Neural cell (in vitro differentiated cells): ENCODE measurements around the gene AHSG. TPM values are rescaled to one million over a fixed set of nuclear protein-coding genes. Genes with fewer than 3 reads are reported as not detected.

Experiments
- H2AFZ ChIP-seq: fragments of 200-600, 300-800 bp; sonication (generic), shearing (Covaris generic); 2 replicates; pipeline ENCODE4 v1.6.0; 2014; ENCODE audit warnings: low read depth, mild to moderate bottlenecking, antibody characterized with exemption, low read length, moderate library complexity
- H3F3A ChIP-seq: fragments of 200-600 bp; shearing (Covaris generic); 2 replicates; pipeline ENCODE4 v1.6.1; 2016; ENCODE audit warnings: mild to moderate bottlenecking, moderate library complexity, mixed read lengths, antibody characterized with exemption, low read length; ENCODE audit not compliant: insufficient read depth, poor library complexity, severe bottlenecking
- H3K27ac ChIP-seq: fragments of 200-600, 300-800 bp; sonication (generic), shearing (Covaris generic); 2 replicates; pipeline ENCODE4 v1.5.1; 2014; ENCODE audit warnings: mild to moderate bottlenecking, low read length, moderate library complexity
- H3K27me3 ChIP-seq: fragments of 300-800, 200-600 bp; sonication (generic), shearing (Covaris generic); 2 replicates; pipeline ENCODE4 v1.6.0; 2014; ENCODE audit warnings: mild to moderate bottlenecking, low read depth, low read length, moderate library complexity; ENCODE audit not compliant: insufficient read depth
- H3K36me3 ChIP-seq: fragments of 300-800, 200-600 bp; sonication (generic), shearing (Covaris generic); 2 replicates; pipeline ENCODE4 v1.5.1; 2014; ENCODE audit warnings: mild to moderate bottlenecking, antibody characterized with exemption, low read length, moderate library complexity; ENCODE audit not compliant: insufficient read depth
- H3K4me2 ChIP-seq: fragments of 300-800, 200-600 bp; sonication (generic), shearing (Covaris generic); 2 replicates; pipeline ENCODE4 v1.6.0; 2014; ENCODE audit warnings: mild to moderate bottlenecking, low read length
- H3K4me3 ChIP-seq: fragments of 300-800, 200-600 bp; sonication (generic), shearing (Covaris generic); 2 replicates; pipeline ENCODE4 v1.5.1; 2014; ENCODE audit warnings: mild to moderate bottlenecking, low read length, moderate library complexity
- H3K79me2 ChIP-seq: fragments of 200-600 bp; shearing (Covaris generic); replicated peaks from 2 replicates; pipeline ENCODE4 v1.6.0; 2014; ENCODE audit warnings: mild to moderate bottlenecking, low read length, moderate library complexity; ENCODE audit not compliant: insufficient read depth
- H3K9ac ChIP-seq: fragments of 300-800, 200-600 bp; sonication (generic), shearing (Covaris generic); 2 replicates; pipeline ENCODE4 v1.6.1; 2016; ENCODE audit warnings: mild to moderate bottlenecking, low read length, mixed read lengths
- H3K9me2 ChIP-seq: fragments of 200-600 bp; shearing (Covaris generic); 2 replicates; pipeline ENCODE4 v1.6.1; 2016; ENCODE audit warnings: mild to moderate bottlenecking, low read length, mixed read lengths; ENCODE audit not compliant: insufficient read depth
- H3K9me3 ChIP-seq: fragments of 200-600, 300-800 bp; sonication (generic), shearing (Covaris generic); 2 replicates; pipeline ENCODE4 v1.6.1; 2016; ENCODE audit warnings: mild to moderate bottlenecking, mixed run types, low read length, moderate library complexity, mixed read lengths
- H4K20me1 ChIP-seq: fragments of 200-600 bp; shearing (Covaris generic); 2 replicates; pipeline ENCODE4 v1.6.1; 2016; ENCODE audit warnings: mild to moderate bottlenecking, mixed run types; ENCODE audit not compliant: insufficient read depth
- EP300 ChIP-seq: fragments of 450-650 bp; conservative IDR thresholded peaks from 2 replicates; pipeline ENCODE4 v1.6.1; 2014; ENCODE audit warnings: antibody characterized with exemption, mild to moderate bottlenecking, moderate library complexity; ENCODE audit not compliant: poor library complexity, severe bottlenecking
- EZH2 ChIP-seq: fragments of 200-600, 300-800 bp; shearing (Covaris generic), sonication (generic); IDR thresholded peaks from 2 replicates; pipeline ENCODE4 v1.6.1; 2014; ENCODE audit warnings: antibody characterized with exemption, low read length, borderline replicate concordance, mild to moderate bottlenecking; ENCODE audit not compliant: insufficient read depth, poor library complexity, severe bottlenecking
- MXI1 ChIP-seq: fragments of 450-650 bp; conservative IDR thresholded peaks from 2 replicates; pipeline ENCODE4 v1.6.1; 2014; ENCODE audit warnings: antibody characterized with exemption, mild to moderate bottlenecking; ENCODE audit not compliant: poor library complexity, severe bottlenecking
- POLR2AphosphoS5 ChIP-seq: IDR thresholded peaks from 2 replicates; pipeline ENCODE4 v1.6.1; 2012
- RAD21 ChIP-seq: fragments of 450-650 bp; conservative IDR thresholded peaks from 2 replicates; pipeline ENCODE4 v1.6.1; 2014; ENCODE audit warnings: antibody characterized with exemption, mild to moderate bottlenecking, moderate library complexity
- SMC3 ChIP-seq: fragments of 450-650 bp; conservative IDR thresholded peaks from 2 replicates; pipeline ENCODE4 v1.6.1; 2014; ENCODE audit warnings: antibody characterized with exemption, mild to moderate bottlenecking, moderate library complexity; ENCODE audit not compliant: poor library complexity
- TAF1 ChIP-seq: IDR thresholded peaks from 2 replicates; pipeline ENCODE4 v1.6.1; 2012; ENCODE audit warnings: low read depth
- polyA plus RNA-seq: library from polyadenylated mRNA; depleted of rRNA; stranded (reverse); fragments of >200 nt; gene quantifications from 2 replicates; pipeline ENCODE4 v1.2.3, GENCODE V29; 2014
- TF ChIP-seq, protein P1 (sequence below): IDR thresholded peaks from 2 replicates; pipeline ENCODE4 v1.6.1; 2012; ENCODE audit warnings: borderline replicate concordance
- TF ChIP-seq, protein P2 (sequence below): fragments of 450-650 bp; IDR thresholded peaks from 2 replicates; pipeline ENCODE4 v1.5.1; 2014; ENCODE audit warnings: antibody characterized with exemption, mild to moderate bottlenecking, moderate library complexity; ENCODE audit not compliant: poor library complexity, severe bottlenecking

AHSG gene
- polyA plus RNA-seq, 1 donor from 2014 or later: 0.40 TPM

DNA sequence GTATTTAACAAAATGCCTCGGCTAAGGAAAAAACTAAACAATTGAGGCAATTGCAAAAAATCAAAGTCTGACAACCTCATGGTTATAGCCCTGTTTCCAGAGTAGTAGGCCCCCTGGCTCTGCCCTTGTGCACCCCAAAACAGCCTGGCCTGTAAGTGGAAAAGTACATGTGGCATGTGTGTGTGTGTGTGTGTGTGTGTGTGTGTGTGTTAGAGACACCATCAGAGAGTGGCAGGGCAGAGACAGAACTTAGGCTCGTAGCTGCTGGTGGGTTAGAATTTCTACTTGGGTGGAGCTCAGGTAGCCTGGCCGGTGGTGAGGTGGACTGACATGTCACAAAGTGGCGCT lies 14.1 kb upstream of the AHSG start:
- H3F3A ChIP-seq: no peaks in the 10 kb centered on the region
- H3K27me3 ChIP-seq: no peaks in the 10 kb centered on the region
- no peak overlapping the region for H2AFZ ChIP-seq
- no peaks in the 10 kb centered on the region for H4K20me1 ChIP-seq
- no peak overlapping the region for H3K4me3 ChIP-seq
- H3K9me3 ChIP-seq: no peaks in the 10 kb centered on the region
- H3K9ac ChIP-seq: no peak overlapping the region
- no peaks in the 10 kb centered on the region for H3K79me2 ChIP-seq
- TF ChIP-seq EP300 (no peak), RAD21 (no peak), POLR2AphosphoS5 (no peak), SMC3 (no peak)
- no peak overlapping the region for H3K27ac ChIP-seq
- H3K4me2 ChIP-seq: no peak overlapping the region
- H3K9me2 ChIP-seq: no peaks in the 10 kb centered on the region
- H3K36me3 ChIP-seq: no peaks in the 10 kb centered on the region

DNA sequence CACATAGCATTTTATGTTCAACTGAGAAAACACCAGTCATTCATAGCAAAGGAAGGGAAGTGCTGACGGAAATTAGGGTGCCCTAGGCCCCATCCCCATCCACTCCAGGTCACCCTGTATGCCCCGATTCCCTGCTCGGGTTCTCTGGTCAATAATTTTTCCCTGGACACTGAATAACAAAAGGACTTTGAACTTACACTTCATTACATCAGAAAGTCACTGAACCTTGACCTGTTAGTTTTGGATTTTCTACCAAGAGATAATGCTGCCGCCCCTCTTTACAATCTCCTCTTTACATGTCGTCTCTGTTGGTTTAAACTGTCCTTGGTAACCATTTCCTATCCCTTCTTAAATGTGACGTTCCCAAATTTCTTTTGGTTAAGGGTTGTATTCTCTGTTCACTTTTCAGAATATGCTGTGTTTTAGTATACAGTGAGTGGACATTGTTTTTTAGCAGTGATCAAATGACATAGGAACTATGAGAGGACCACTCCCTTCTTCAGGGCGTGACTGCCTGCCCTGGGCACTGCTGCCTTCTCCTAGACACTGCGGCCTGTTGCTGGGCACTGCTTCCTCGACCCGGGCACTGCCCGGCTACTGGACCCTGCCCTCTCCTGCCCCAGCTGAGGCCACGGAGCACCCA lies 13.6 kb upstream of the AHSG start:
- Histone ChIP-seq H4K20me1 (no peaks in the 10 kb centered on the region), H3K9me2 (no peaks in the 10 kb centered on the region), H3K36me3 (no peaks in the 10 kb centered on the region), H3K27me3 (no peaks in the 10 kb centered on the region), H3K4me2 (no peak overlapping the region), H3K27ac (no peak overlapping the region), H3K9me3 (no peaks in the 10 kb centered on the region), H3F3A (no peaks in the 10 kb centered on the region), H3K9ac (no peak overlapping the region), H3K79me2 (no peaks in the 10 kb centered on the region), H3K4me3 (no peak overlapping the region), H2AFZ (no peak overlapping the region)
- TF ChIP-seq, protein P1, sequence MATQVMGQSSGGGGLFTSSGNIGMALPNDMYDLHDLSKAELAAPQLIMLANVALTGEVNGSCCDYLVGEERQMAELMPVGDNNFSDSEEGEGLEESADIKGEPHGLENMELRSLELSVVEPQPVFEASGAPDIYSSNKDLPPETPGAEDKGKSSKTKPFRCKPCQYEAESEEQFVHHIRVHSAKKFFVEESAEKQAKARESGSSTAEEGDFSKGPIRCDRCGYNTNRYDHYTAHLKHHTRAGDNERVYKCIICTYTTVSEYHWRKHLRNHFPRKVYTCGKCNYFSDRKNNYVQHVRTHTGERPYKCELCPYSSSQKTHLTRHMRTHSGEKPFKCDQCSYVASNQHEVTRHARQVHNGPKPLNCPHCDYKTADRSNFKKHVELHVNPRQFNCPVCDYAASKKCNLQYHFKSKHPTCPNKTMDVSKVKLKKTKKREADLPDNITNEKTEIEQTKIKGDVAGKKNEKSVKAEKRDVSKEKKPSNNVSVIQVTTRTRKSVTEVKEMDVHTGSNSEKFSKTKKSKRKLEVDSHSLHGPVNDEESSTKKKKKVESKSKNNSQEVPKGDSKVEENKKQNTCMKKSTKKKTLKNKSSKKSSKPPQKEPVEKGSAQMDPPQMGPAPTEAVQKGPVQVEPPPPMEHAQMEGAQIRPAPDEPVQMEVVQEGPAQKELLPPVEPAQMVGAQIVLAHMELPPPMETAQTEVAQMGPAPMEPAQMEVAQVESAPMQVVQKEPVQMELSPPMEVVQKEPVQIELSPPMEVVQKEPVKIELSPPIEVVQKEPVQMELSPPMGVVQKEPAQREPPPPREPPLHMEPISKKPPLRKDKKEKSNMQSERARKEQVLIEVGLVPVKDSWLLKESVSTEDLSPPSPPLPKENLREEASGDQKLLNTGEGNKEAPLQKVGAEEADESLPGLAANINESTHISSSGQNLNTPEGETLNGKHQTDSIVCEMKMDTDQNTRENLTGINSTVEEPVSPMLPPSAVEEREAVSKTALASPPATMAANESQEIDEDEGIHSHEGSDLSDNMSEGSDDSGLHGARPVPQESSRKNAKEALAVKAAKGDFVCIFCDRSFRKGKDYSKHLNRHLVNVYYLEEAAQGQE: no peak
- TF ChIP-seq POLR2AphosphoS5: no peak
- no peak for TF ChIP-seq SMC3
- no peak for TF ChIP-seq TAF1
- TF ChIP-seq, protein P2, sequence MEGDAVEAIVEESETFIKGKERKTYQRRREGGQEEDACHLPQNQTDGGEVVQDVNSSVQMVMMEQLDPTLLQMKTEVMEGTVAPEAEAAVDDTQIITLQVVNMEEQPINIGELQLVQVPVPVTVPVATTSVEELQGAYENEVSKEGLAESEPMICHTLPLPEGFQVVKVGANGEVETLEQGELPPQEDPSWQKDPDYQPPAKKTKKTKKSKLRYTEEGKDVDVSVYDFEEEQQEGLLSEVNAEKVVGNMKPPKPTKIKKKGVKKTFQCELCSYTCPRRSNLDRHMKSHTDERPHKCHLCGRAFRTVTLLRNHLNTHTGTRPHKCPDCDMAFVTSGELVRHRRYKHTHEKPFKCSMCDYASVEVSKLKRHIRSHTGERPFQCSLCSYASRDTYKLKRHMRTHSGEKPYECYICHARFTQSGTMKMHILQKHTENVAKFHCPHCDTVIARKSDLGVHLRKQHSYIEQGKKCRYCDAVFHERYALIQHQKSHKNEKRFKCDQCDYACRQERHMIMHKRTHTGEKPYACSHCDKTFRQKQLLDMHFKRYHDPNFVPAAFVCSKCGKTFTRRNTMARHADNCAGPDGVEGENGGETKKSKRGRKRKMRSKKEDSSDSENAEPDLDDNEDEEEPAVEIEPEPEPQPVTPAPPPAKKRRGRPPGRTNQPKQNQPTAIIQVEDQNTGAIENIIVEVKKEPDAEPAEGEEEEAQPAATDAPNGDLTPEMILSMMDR: no peak
- TF ChIP-seq MXI1: no peak
- no peak for TF ChIP-seq EP300
- no peak for TF ChIP-seq RAD21
- no peak for TF ChIP-seq EZH2

DNA sequence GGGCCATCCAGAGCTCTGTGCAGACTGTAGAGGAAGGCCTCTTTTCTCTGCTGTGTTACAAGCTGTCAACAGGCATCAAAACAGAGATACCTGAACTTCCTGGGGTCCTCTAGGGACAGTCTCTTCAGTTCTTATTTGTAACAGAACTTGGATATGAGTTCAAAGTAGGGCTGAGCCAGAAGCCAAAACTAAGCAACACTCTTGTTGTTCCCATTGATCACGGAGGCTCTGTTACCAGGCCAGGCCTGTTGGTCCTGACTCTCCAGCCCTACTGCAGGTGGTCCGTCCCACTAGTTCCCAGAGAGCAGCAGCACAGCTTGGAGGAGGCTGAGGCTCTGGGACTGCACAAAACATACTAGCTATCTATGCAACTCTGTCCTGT lies 13.1 kb upstream of the AHSG start:
- no peak for TF ChIP-seq SMC3
- TF ChIP-seq RAD21: no peak
- TF ChIP-seq TAF1: no peak
- TF ChIP-seq EZH2: no peak
- no peak for TF ChIP-seq EP300
- TF ChIP-seq, protein P2: no peak
- TF ChIP-seq, protein P1: no peak
- no peak for TF ChIP-seq MXI1
- no peak for TF ChIP-seq POLR2AphosphoS5
- Histone ChIP-seq H4K20me1 (no peaks in the 10 kb centered on the region), H3K4me3 (no peak overlapping the region), H3F3A (no peaks in the 10 kb centered on the region), H2AFZ (no peak overlapping the region), H3K79me2 (no peaks in the 10 kb centered on the region), H3K9me3 (no peaks in the 10 kb centered on the region), H3K27ac (no peak overlapping the region), H3K27me3 (no peaks in the 10 kb centered on the region), H3K4me2 (no peak overlapping the region), H3K9ac (no peak overlapping the region), H3K36me3 (no peaks in the 10 kb centered on the region), H3K9me2 (no peaks in the 10 kb centered on the region)
